Measurements from ENCODE around the gene ERFL. TPM values are rescaled to one million over a fixed set of nuclear protein-coding genes. Genes with fewer than 3 reads are reported as not detected.
"Not testable (repeated sequence)": the region's sequence is repeated elsewhere in the genome, so short reads cannot be mapped to it uniquely, and the experiment has no call there.

The ERFL gene
- total RNA-seq, 4 donors from 2014 or later: 0.94 to 1.7 (median 1.7) TPM; not detected in 1

- H3K36me3 ChIP-seq: no peaks in the 10 kb centered on the region
- no peak overlapping the region for H3K27ac ChIP-seq
- DNase-seq: no peak
- peaks cover 0 to 34% of the 10 kb centered on the region in 2 donors for H3K27me3 ChIP-seq
- no peak for TF ChIP-seq CTCF (IDR thresholded peaks at IDR 0.05)
- no peak for TF ChIP-seq POLR2A (IDR thresholded peaks at IDR 0.05)
- no peak overlapping the region for H3K4me3 ChIP-seq
- peaks cover 0 to 35% (median 18%) of the 10 kb centered on the region in 4 donors for H3K4me1 ChIP-seq
- no peaks in the 10 kb centered on the region for H3K9me3 ChIP-seq
These were observed 13.1 kb downstream of the ERFL start for GRCh38 chr19:41915021-41915775.

DNA sequence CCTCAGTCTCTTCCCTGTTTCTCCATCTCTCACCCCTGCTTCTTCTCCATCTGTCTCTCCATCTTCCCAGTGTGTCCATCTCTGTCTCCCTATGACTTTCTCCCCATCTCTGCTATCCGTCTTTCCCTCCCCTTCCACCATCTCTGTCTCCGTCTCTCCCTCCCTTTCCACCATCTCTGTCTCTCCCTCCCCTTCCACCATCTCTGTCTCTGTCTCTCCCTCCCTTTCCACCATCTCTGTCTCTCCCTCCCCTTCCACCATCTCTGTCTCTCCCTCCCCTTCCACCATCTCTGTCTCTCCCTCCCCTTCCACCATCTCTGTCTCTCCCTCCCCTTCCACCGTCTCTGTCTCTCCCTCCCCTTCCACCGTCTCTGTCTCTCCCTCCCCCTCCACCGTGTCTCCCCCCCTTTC lies 13.8 kb downstream of the ERFL start:
- not testable (repeated sequence) for H3K4me3 ChIP-seq, H3K36me3 ChIP-seq, H3K27ac ChIP-seq, DNase-seq, H3K9me3 ChIP-seq
- H3K4me1 ChIP-seq: peaks cover 0 to 35% (median 18%) of the 10 kb centered on the region in 4 donors
- peaks cover 0 to 34% of the 10 kb centered on the region in 2 donors for H3K27me3 ChIP-seq

DNA sequence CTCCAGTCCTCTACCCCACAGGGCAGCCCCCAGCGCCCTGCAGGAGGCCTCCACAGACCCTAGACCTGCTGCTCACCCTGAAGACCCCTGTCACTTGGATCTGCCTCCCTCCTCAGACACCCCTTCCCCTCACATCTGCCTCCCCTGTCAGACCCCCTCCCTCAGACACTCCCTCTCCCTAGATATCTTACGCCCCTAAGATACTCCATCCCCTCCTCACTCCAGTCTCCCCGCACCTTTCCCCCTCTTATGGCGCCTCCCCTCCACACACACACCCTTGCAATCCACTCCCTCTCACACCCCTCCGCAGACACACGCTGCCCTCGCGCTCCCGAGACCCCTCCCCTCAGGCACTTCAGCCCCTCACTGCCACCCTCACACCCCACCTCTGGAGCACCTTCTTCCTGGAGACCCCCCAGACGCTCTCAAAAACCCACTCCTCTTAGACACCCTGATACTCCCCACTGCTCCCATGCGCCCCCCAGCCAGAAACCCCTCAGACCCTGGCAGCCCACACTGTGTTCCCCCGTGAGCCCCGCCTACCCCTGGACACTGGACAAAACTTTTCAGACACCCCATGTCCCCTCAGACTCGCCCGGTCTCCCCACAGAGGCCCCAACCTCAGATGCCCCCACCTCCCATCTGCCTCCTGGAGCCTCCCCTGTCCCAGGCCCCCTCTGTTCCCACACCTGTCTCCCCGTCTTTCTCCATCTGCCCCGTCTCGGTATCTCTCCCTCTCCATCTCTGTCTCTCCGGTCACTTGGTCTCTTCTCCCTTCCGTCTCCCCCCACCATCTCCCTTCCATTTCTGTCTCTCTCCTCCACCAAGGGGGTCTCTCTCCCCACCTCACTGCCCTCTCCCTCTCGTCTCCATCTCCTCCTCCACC lies 14.5 kb downstream of the ERFL start:
- TF ChIP-seq CTCF (IDR thresholded peaks at IDR 0.05) (no peak), POLR2A (IDR thresholded peaks at IDR 0.05) (no peak)
- no peak overlapping the region for H3K27ac ChIP-seq
- no peaks in the 10 kb centered on the region for H3K9me3 ChIP-seq
- H3K4me1 ChIP-seq: peaks cover 0 to 35% (median 18%) of the 10 kb centered on the region in 4 donors
- H3K27me3 ChIP-seq: peaks cover 0 to 34% of the 10 kb centered on the region in 2 donors
- H3K36me3 ChIP-seq: no peaks in the 10 kb centered on the region
- peak overlapping the region in 1 of 4 donors; percentile 20 for H3K4me3 ChIP-seq
- no peak for DNase-seq

- H3K4me3 ChIP-seq: peak overlapping the region in 1 of 4 donors; percentile 20
These were observed 15.2 kb downstream of the ERFL start for GRCh38 chr19:41912899-41913537.

More at GRCh38 chr19:41912899-41913537, 15.2 kb downstream of the ERFL start:
- Histone ChIP-seq H3K4me1 (peaks cover 0 to 35% (median 18%) of the 10 kb centered on the region in 4 donors), H3K36me3 (no peaks in the 10 kb centered on the region), H3K27me3 (peaks cover 0 to 34% of the 10 kb centered on the region in 2 donors), H3K9me3 (no peaks in the 10 kb centered on the region), H3K27ac (no peak overlapping the region)
- no peak for DNase-seq
- TF ChIP-seq CTCF (IDR thresholded peaks at IDR 0.05) (no peak), POLR2A (IDR thresholded peaks at IDR 0.05) (no peak)

All from Peyer's patch (tissue), 4 donors.